Mammary epithelial cell (primary cell): ENCODE measurements around the gene CCRL2.

Experiments used
- CTCF ChIP-seq, 2 donors: IDR thresholded peaks in 1 of 2; conservative IDR thresholded peaks in 1 of 2; 2 replicates each; pipeline ENCODE4 v1.5.1; 2011 to 2012; ENCODE audit warnings: inconsistent platforms in 2 of 2, low read length in 2 of 2, mild to moderate bottlenecking in 2 of 2, control low read depth in 1 of 2, low read depth in 1 of 2; ENCODE audit not compliant: insufficient read depth in 1 of 2; ENCODE audit errors: extremely low read depth in 1 of 2
- EZH2 ChIP-seq: IDR thresholded peaks from 2 replicates; pipeline ENCODE4 v1.6.1; 2012; ENCODE audit warnings: low read length, inconsistent platforms, borderline replicate concordance

GRCh38 chr3:46360907-46361306 is 46.2 kb upstream of the CCRL2 start:
- no peak for TF ChIP-seq CTCF (conservative IDR thresholded peaks at IDR 0.05 in 1 of 2, IDR thresholded peaks at IDR 0.05 in 1 of 2; ENCODE audit: extremely low read depth in 1 of 2, insufficient read depth in 1 of 2, low read depth in 1 of 2, low read length in 2 of 2)
- TF ChIP-seq EZH2: no peak
